ENCODE measurements around the gene DCLK3.
A peak's percentile ranks its signal among the peaks of the same experiment; 100 is the strongest.

DCLK3 gene

GRCh38 chr3:36763850-36764703 is at the start of gene DCLK3:
TSS of gene DCLK3 (minus strand) at chr3:36764553. CDS start at chr3:36764263, 290 bp downstream.
- FAIRE-seq (no peak), DNase-seq (ENCODE audit: insufficient read length, low spot score) (peak; percentile 26)
- no peak for TF ChIP-seq CTCF (IDR thresholded peaks at IDR 0.05; ENCODE audit: insufficient read depth, missing control alignments)

- no peak for TF ChIP-seq CTCF (IDR thresholded peaks at IDR 0.05; ENCODE audit: insufficient read depth, missing control alignments)
- DNase-seq (ENCODE audit: insufficient read length, low spot score) (no peak), FAIRE-seq (no peak)
Measured at GRCh38 chr3:36813305-36813704, 49.0 kb upstream of the DCLK3 start.

GRCh38 chr3:36812240-36812639 is 47.9 kb upstream of the DCLK3 start:
- no peak for FAIRE-seq
- DNase-seq (ENCODE audit: insufficient read length, low spot score): no peak
- no peak for TF ChIP-seq CTCF (IDR thresholded peaks at IDR 0.05; ENCODE audit: insufficient read depth, missing control alignments)

GRCh38 chr3:36811768-36812167 is 47.4 kb upstream of the DCLK3 start:
- no peak for DNase-seq (ENCODE audit: insufficient read length, low spot score)
- no peak for TF ChIP-seq CTCF (IDR thresholded peaks at IDR 0.05; ENCODE audit: insufficient read depth, missing control alignments)
- no peak for FAIRE-seq

- peak; percentile 35 for DNase-seq (ENCODE audit: insufficient read length, low spot score)
- FAIRE-seq: peak; percentile 77
Measured at GRCh38 chr3:36804295-36805055, 40.1 kb upstream of the DCLK3 start.

GRCh38 chr3:36803091-36803791 is 38.9 kb upstream of the DCLK3 start:
- DNase-seq (ENCODE audit: insufficient read length, low spot score) (no peak), FAIRE-seq (no peak)
- TF ChIP-seq CTCF (IDR thresholded peaks at IDR 0.05; ENCODE audit: insufficient read depth, missing control alignments): no peak

More at GRCh38 chr3:36804295-36805055, 40.1 kb upstream of the DCLK3 start:
- no peak for TF ChIP-seq CTCF (IDR thresholded peaks at IDR 0.05; ENCODE audit: insufficient read depth, missing control alignments)
